Measurements from ENCODE around the gene ATP11B. TPM values are rescaled to one million over a fixed set of nuclear protein-coding genes. Genes with fewer than 3 reads are reported as not detected.

ATP11B gene
- total RNA-seq, 2 donors from 2014 or later = 68.8 to 68.9 TPM

- Histone ChIP-seq H3K27ac (no peak overlapping the region), H3K36me3 (no peaks in the 10 kb centered on the region), H3K9me3 (no peaks in the 10 kb centered on the region), H3K4me1 (ENCODE audit: control insufficient read depth in 1 of 2, low read depth in 2 of 2) (peaks cover 5 to 14% of the 10 kb centered on the region in 2 donors), H3K4me3 (no peak overlapping the region), H3K27me3 (replicated peaks; ENCODE audit: insufficient read depth) (no peaks in the 10 kb centered on the region)
- TF ChIP-seq CTCF (IDR thresholded peaks at IDR 0.05) = no peak
- DNase-seq (ENCODE audit: low spot score) = no peak
- ATAC-seq (ENCODE audit: insufficient number of reproducible peaks, low FRiP score, low read depth) = no peak
These were observed 174.2 kb downstream of the ATP11B start for GRCh38 chr3:182967218-182968204.

- no peak for TF ChIP-seq CTCF (IDR thresholded peaks at IDR 0.05)
These were observed 176.0 kb downstream of the ATP11B start for GRCh38 chr3:182969277-182969676.

GRCh38 chr3:182969853-182970252 lies 176.5 kb downstream of the ATP11B start:
- H3K27ac ChIP-seq = no peak overlapping the region
- no peak for TF ChIP-seq CTCF (IDR thresholded peaks at IDR 0.05)
- DNase-seq (ENCODE audit: low spot score) (no peak), ATAC-seq (ENCODE audit: insufficient number of reproducible peaks, low FRiP score, low read depth) (no peak)
- no peaks in the 10 kb centered on the region for H3K27me3 ChIP-seq (replicated peaks; ENCODE audit: insufficient read depth)
- H3K9me3 ChIP-seq = no peaks in the 10 kb centered on the region
- H3K36me3 ChIP-seq = no peaks in the 10 kb centered on the region
- H3K4me3 ChIP-seq = no peak overlapping the region
- peaks cover 3 to 14% of the 10 kb centered on the region in 2 donors for H3K4me1 ChIP-seq (ENCODE audit: control insufficient read depth in 1 of 2, low read depth in 2 of 2)

More at GRCh38 chr3:182969277-182969676, 176.0 kb downstream of the ATP11B start:
- DNase-seq (ENCODE audit: low spot score) (no peak), ATAC-seq (ENCODE audit: insufficient number of reproducible peaks, low FRiP score, low read depth) (no peak)
- H3K27me3 ChIP-seq (replicated peaks; ENCODE audit: insufficient read depth) = no peaks in the 10 kb centered on the region
- no peaks in the 10 kb centered on the region for H3K36me3 ChIP-seq
- peaks cover 3 to 14% of the 10 kb centered on the region in 2 donors for H3K4me1 ChIP-seq (ENCODE audit: control insufficient read depth in 1 of 2, low read depth in 2 of 2)
- H3K9me3 ChIP-seq = no peaks in the 10 kb centered on the region
- no peak overlapping the region for H3K4me3 ChIP-seq
- no peak overlapping the region for H3K27ac ChIP-seq

GRCh38 chr3:182970811-182971418 lies 177.6 kb downstream of the ATP11B start:
- Histone ChIP-seq H3K36me3 (no peaks in the 10 kb centered on the region), H3K4me3 (no peak overlapping the region), H3K4me1 (ENCODE audit: control insufficient read depth in 1 of 2, low read depth in 2 of 2) (peaks cover 3 to 14% of the 10 kb centered on the region in 2 donors), H3K27ac (no peak overlapping the region), H3K27me3 (replicated peaks; ENCODE audit: insufficient read depth) (no peaks in the 10 kb centered on the region), H3K9me3 (no peaks in the 10 kb centered on the region)
- no peak for TF ChIP-seq CTCF (IDR thresholded peaks at IDR 0.05)
- DNase-seq (ENCODE audit: low spot score) = no peak
- no peak for ATAC-seq (ENCODE audit: insufficient number of reproducible peaks, low FRiP score, low read depth)

Other genes with a start within 250 kb of the ATP11B start
- 10 to 100 TPM; 13.4 to 26.6 TPM for gene DCUN1D1, start 187.0 kb downstream of the ATP11B start, total RNA-seq

All from thoracic aorta (tissue), 2 donors.